ENCODE measurements around the gene GPR4. TPM values are rescaled to one million over a fixed set of nuclear protein-coding genes. Genes with fewer than 3 reads are reported as not detected.

The GPR4 gene
- total RNA-seq, 1 experiment from 2014 or later = 3.1 TPM

DNA sequence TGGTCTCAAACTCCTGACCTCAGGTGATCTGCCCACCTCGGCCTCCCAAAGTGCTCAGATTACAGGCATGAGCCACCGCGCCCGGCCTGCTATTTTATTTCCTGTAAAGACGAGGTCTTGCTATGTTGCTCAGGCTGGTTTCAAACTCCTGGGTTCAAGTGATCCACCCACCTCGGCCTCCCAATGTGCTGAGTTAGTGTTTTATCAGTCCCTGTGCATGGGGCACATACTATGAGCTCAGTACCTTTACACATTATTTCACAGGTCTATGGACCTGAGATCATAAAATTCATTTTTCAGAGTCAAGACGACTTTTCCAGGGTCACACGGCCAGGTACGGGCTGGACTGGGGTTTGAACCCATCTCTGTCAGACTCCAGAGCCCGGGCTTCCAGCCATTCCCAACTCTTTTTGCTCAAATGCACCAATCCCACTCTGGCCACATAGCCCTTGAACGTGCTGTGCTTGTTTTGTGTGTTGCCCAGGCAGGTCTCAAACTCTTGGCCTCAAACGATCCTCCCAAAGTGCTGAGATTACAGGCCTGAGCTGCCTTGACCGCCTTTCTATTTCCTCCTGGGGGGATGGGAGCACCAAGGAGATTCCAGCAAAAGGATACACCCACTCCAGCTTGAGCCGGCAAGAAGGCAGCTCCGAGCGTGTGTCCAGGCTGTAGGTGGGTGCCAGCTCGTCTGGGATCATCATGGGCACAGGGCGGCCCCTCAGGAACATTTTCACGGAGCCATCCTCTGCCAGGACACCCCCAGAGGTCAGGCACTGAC, 36.1 kb upstream of the GPR4 start:
- POLR2A ChIA-PET (ENCODE audit: unreplicated experiment) = no interaction called here
- Histone ChIP-seq H4K20me1 (ENCODE audit: low read length) (no peaks in the 10 kb centered on the region), H3K4me2 (ENCODE audit: low read length) (peak overlapping the region; percentile 90), H3K9me3 (ENCODE audit: low read length) (no peaks in the 10 kb centered on the region), H2AFZ (ENCODE audit: low read length) (peak overlapping the region; percentile 93; the same call in 1 of the 2 replicates), H3K27ac (ENCODE audit: low read length) (no peak overlapping the region), H3F3A (ENCODE audit: low read length, unreplicated experiment) (peaks cover 4% of the 10 kb centered on the region), H3K4me1 (ENCODE audit: insufficient read depth, low read length) (peaks cover 23% of the 10 kb centered on the region), H3K36me3 (ENCODE audit: low read depth, low read length) (no peaks in the 10 kb centered on the region), H3K9ac (ENCODE audit: low read length) (peak overlapping the region; percentile 79), H3K27me3 (ENCODE audit: low read length) (no peaks in the 10 kb centered on the region), H3K9me2 (replicated peaks; ENCODE audit: low read length) (no peaks in the 10 kb centered on the region), H3K4me3 (ENCODE audit: low read length) (peak overlapping the region; percentile 88), H3K79me2 (ENCODE audit: low read length) (0 out of 2 replicates have a peak, but pooled peaks cover 11% of the 10 kb centered on the region)
- TSS peak; percentile 40 for BruUV-seq (replicated peaks)
- CTCF ChIA-PET = no interaction called here
- intact Hi-C loops (cut with micrococcal nuclease) = no loop called here
- DNase-seq (no peak), ATAC-seq (no peak)
- TF ChIP-seq, protein P1, sequence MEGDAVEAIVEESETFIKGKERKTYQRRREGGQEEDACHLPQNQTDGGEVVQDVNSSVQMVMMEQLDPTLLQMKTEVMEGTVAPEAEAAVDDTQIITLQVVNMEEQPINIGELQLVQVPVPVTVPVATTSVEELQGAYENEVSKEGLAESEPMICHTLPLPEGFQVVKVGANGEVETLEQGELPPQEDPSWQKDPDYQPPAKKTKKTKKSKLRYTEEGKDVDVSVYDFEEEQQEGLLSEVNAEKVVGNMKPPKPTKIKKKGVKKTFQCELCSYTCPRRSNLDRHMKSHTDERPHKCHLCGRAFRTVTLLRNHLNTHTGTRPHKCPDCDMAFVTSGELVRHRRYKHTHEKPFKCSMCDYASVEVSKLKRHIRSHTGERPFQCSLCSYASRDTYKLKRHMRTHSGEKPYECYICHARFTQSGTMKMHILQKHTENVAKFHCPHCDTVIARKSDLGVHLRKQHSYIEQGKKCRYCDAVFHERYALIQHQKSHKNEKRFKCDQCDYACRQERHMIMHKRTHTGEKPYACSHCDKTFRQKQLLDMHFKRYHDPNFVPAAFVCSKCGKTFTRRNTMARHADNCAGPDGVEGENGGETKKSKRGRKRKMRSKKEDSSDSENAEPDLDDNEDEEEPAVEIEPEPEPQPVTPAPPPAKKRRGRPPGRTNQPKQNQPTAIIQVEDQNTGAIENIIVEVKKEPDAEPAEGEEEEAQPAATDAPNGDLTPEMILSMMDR (conservative IDR thresholded peaks at IDR 0.05; ENCODE audit: low read depth, low read length) = no peak
- TF ChIP-seq EZH2 (IDR thresholded peaks at IDR 0.05; ENCODE audit: low read length, unreplicated experiment) (no peak), EZH2phosphoT487 (IDR thresholded peaks at IDR 0.05; ENCODE audit: borderline replicate concordance, low read length) (no peak)

DNA sequence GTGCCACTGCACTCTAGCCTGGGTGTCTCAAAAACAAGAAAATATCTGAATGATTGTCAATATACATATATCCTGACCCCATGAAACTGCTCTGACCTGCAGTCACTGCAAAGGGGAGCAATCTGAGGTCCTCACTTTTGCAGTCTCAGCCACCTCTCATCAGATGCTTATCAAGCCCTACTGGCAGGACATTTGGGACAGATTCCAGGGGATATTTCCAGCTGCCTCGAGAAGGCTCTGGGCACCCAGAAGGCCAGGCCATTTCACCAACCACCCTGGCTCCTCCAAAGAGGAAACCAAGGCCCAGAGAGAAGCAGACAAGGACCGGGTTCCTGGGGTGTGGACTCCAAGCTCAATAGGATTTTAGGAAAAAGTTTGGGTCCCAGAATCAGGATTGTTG, 34.9 kb upstream of the GPR4 start:
- ATAC-seq (no peak), DNase-seq (no peak)
- no peak overlapping the region for H3K27ac ChIP-seq (ENCODE audit: low read length)
- 0 out of 2 replicates have a peak, but pooled peaks cover 11% of the 10 kb centered on the region for H3K79me2 ChIP-seq (ENCODE audit: low read length)
- POLR2A ChIA-PET (ENCODE audit: unreplicated experiment) = interaction anchor here (0.6 kb wide), 1 partner anchor 78 kb away, joined by 6 read pairs; no protein-coding TSS in a partner anchor
- H3K4me2 ChIP-seq (ENCODE audit: low read length) = no peak overlapping the region
- no peak overlapping the region for H2AFZ ChIP-seq (ENCODE audit: low read length)
- CTCF ChIA-PET = no interaction called here
- no TSS peak for BruUV-seq (replicated peaks)
- no peaks in the 10 kb centered on the region for H3K9me2 ChIP-seq (replicated peaks; ENCODE audit: low read length)
- intact Hi-C loops (cut with micrococcal nuclease) = no loop called here
- H3K4me1 ChIP-seq (ENCODE audit: insufficient read depth, low read length) = peaks cover 27% of the 10 kb centered on the region
- no peaks in the 10 kb centered on the region for H3K9me3 ChIP-seq (ENCODE audit: low read length)
- no peaks in the 10 kb centered on the region for H4K20me1 ChIP-seq (ENCODE audit: low read length)
- H3F3A ChIP-seq (ENCODE audit: low read length, unreplicated experiment) = peaks cover 4% of the 10 kb centered on the region
- no peaks in the 10 kb centered on the region for H3K27me3 ChIP-seq (ENCODE audit: low read length)
- H3K36me3 ChIP-seq (ENCODE audit: low read depth, low read length) = no peaks in the 10 kb centered on the region
- no peak overlapping the region for H3K9ac ChIP-seq (ENCODE audit: low read length)
- TF ChIP-seq, protein P1 (conservative IDR thresholded peaks at IDR 0.05; ENCODE audit: low read depth, low read length) = no peak
- TF ChIP-seq EZH2 (IDR thresholded peaks at IDR 0.05; ENCODE audit: low read length, unreplicated experiment) (no peak), EZH2phosphoT487 (IDR thresholded peaks at IDR 0.05; ENCODE audit: borderline replicate concordance, low read length) (no peak)
- H3K4me3 ChIP-seq (ENCODE audit: low read length) = no peak overlapping the region

DNA sequence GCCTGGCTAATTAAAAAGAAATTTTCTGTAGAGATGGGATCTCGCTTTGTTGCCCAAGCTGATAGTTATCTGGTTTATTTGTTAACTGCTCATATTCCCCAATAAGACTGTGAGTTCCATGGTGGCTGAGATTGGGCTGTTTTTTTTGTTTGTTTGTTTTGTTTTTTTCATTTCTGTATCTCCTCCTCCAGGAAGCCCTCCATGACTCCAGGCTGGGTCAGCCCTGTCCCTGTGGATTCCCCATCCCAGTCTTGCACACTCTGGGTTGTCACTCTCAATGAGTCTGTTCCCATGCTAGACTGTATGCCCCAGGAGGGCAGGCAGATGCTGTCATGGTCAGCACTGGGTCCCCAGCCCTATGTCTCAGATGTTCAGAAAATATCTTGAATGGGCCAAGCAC, 34.3 kb upstream of the GPR4 start:
- ChIA-PET CTCF (no interaction called here), POLR2A (ENCODE audit: unreplicated experiment) (interaction anchor here (0.6 kb wide), 1 partner anchor 78 kb away, joined by 6 read pairs; no protein-coding TSS in a partner anchor)
- Histone ChIP-seq H3K4me1 (ENCODE audit: insufficient read depth, low read length) (peaks cover 21% of the 10 kb centered on the region), H3K79me2 (ENCODE audit: low read length) (0 out of 2 replicates have a peak, but pooled peaks cover 11% of the 10 kb centered on the region), H3K36me3 (ENCODE audit: low read depth, low read length) (no peaks in the 10 kb centered on the region), H3K4me2 (ENCODE audit: low read length) (no peak overlapping the region), H3K9me2 (replicated peaks; ENCODE audit: low read length) (no peaks in the 10 kb centered on the region), H3K27ac (ENCODE audit: low read length) (no peak overlapping the region), H3K9ac (ENCODE audit: low read length) (no peak overlapping the region), H2AFZ (ENCODE audit: low read length) (no peak overlapping the region), H3K27me3 (ENCODE audit: low read length) (no peaks in the 10 kb centered on the region), H4K20me1 (ENCODE audit: low read length) (no peaks in the 10 kb centered on the region), H3F3A (ENCODE audit: low read length, unreplicated experiment) (no peaks in the 10 kb centered on the region), H3K9me3 (ENCODE audit: low read length) (no peaks in the 10 kb centered on the region), H3K4me3 (ENCODE audit: low read length) (no peak overlapping the region)
- BruUV-seq (replicated peaks) = no TSS peak
- DNase-seq (no peak), ATAC-seq (no peak)
- TF ChIP-seq, protein P1 (conservative IDR thresholded peaks at IDR 0.05; ENCODE audit: low read depth, low read length) = no peak
- no peak for TF ChIP-seq EZH2 (IDR thresholded peaks at IDR 0.05; ENCODE audit: low read length, unreplicated experiment)
- TF ChIP-seq EZH2phosphoT487 (IDR thresholded peaks at IDR 0.05; ENCODE audit: borderline replicate concordance, low read length) = no peak
- intact Hi-C loops (cut with micrococcal nuclease) = no loop called here
